CD14-positive monocyte (primary cell): ENCODE measurements around the gene ST3GAL5. TPM values are rescaled to one million over a fixed set of nuclear protein-coding genes. Genes with fewer than 3 reads are reported as not detected.

Source experiments
- DNase-seq, 3 donors: peaks; one replicate each; pipeline ENCODE4 v3.0.0-alpha.2; 2011 to 2022
- H2AFZ ChIP-seq: 2 replicates; pipeline ENCODE4 v1.6.0; 2012; ENCODE audit warnings: mild to moderate bottlenecking, low read depth, low read length, inconsistent platforms; ENCODE audit not compliant: insufficient read depth, poor library complexity, severe bottlenecking
- H3K27ac ChIP-seq, 2 donors: 1 replicate in 1 of 2; 2 replicates in 1 of 2; pipeline ENCODE4 v1.5.1; 2012 to 2013; ENCODE audit warnings: low read length in 2 of 2, control low read depth in 1 of 2, inconsistent platforms in 1 of 2, low read depth in 1 of 2, mild to moderate bottlenecking in 1 of 2
- H3K27me3 ChIP-seq, 2 donors: one replicate each; pipeline versions ENCODE4 v1.6.0 to v1.6.1; 2011 to 2013; ENCODE audit warnings: low read length in 2 of 2; ENCODE audit not compliant: control insufficient read depth in 2 of 2, insufficient read depth in 2 of 2
- H3K36me3 ChIP-seq, 2 donors: replicated peaks in 1 of 2; 1 replicate in 1 of 2; 2 replicates in 1 of 2; pipeline versions ENCODE4 v1.5.1 to v1.6.1; 2012 to 2013; ENCODE audit warnings: low read length in 2 of 2, control low read depth in 1 of 2, inconsistent platforms in 1 of 2, mild to moderate bottlenecking in 1 of 2; ENCODE audit not compliant: insufficient read depth in 2 of 2, control insufficient read depth in 1 of 2
- H3K4me1 ChIP-seq, 2 donors: 1 replicate in 1 of 2; 2 replicates in 1 of 2; pipeline versions ENCODE4 v1.5.1 to v1.6.1; 2012 to 2013; ENCODE audit warnings: low read length in 2 of 2, control low read depth in 1 of 2, inconsistent platforms in 1 of 2, mild to moderate bottlenecking in 1 of 2, moderate library complexity in 1 of 2; ENCODE audit not compliant: insufficient read depth in 2 of 2, control insufficient read depth in 1 of 2
- H3K4me2 ChIP-seq: replicated peaks from 2 replicates; pipeline ENCODE3; 2012; ENCODE audit warnings: low read length, moderate library complexity, mild to moderate bottlenecking; ENCODE audit not compliant: poor library complexity, severe bottlenecking; ENCODE audit errors: extremely low read depth
- H3K4me3 ChIP-seq, 3 experiments: fragments of 200-600 bp in 1 of 3; sonication (generic) in 1 of 3; replicated peaks in 1 of 3; 1 replicate in 2 of 3; 2 replicates in 1 of 3; pipeline ENCODE4 v1.5.1; 2011 to 2013; ENCODE audit warnings: low read length in 3 of 3, mild to moderate bottlenecking in 3 of 3, control low read depth in 2 of 3, low read depth in 2 of 3, inconsistent platforms in 1 of 3, moderate library complexity in 1 of 3
- H3K79me2 ChIP-seq: 2 replicates; pipeline ENCODE4 v1.6.0; 2012; ENCODE audit warnings: mild to moderate bottlenecking, control low read depth, inconsistent platforms, low read length, moderate library complexity; ENCODE audit not compliant: insufficient read depth
- H3K9ac ChIP-seq: 2 replicates; pipeline ENCODE4 v1.6.0; 2017; ENCODE audit warnings: low read length, mild to moderate bottlenecking; ENCODE audit not compliant: insufficient read depth, poor library complexity, severe bottlenecking
- H3K9me3 ChIP-seq, 2 donors: replicated peaks in 1 of 2; 1 replicate in 1 of 2; 2 replicates in 1 of 2; pipeline versions ENCODE4 v1.5.1 to v1.6.1; 2012 to 2013; ENCODE audit warnings: low read length in 2 of 2, control low read depth in 1 of 2; ENCODE audit not compliant: control insufficient read depth in 1 of 2, insufficient read depth in 1 of 2
- H4K20me1 ChIP-seq: 2 replicates; pipeline ENCODE4 v1.6.0; 2012; ENCODE audit warnings: mild to moderate bottlenecking, low read length, control low read depth, moderate library complexity; ENCODE audit not compliant: insufficient read depth
- H3K27ac Mint-ChIP-seq, 7 donors: one replicate each; pipeline ENCODE4 v1.8.0; 2020; ENCODE audit warnings: mild to moderate bottlenecking in 7 of 7, mixed read lengths in 7 of 7, moderate library complexity in 6 of 7, inconsistent platforms in 2 of 7
- H3K27me3 Mint-ChIP-seq, 3 donors: one replicate each; pipeline ENCODE4 v1.8.0; 2021 to 2022; ENCODE audit warnings: low read depth in 3 of 3, mild to moderate bottlenecking in 3 of 3, mixed read lengths in 3 of 3, moderate library complexity in 3 of 3, inconsistent platforms in 1 of 3
- H3K36me3 Mint-ChIP-seq, 2 donors: one replicate each; pipeline ENCODE4 v1.8.0; 2020; ENCODE audit warnings: mixed read lengths in 2 of 2, inconsistent platforms in 1 of 2, mild to moderate bottlenecking in 1 of 2
- H3K4me1 Mint-ChIP-seq: one replicate; pipeline ENCODE4 v1.8.0; 2020; ENCODE audit warnings: mild to moderate bottlenecking, mixed read lengths
- H3K4me3 Mint-ChIP-seq, 2 donors: one replicate each; pipeline ENCODE4 v1.8.0; 2020; ENCODE audit warnings: mild to moderate bottlenecking in 2 of 2, mixed read lengths in 2 of 2, moderate library complexity in 1 of 2
- H3K9me3 Mint-ChIP-seq, 7 donors: one replicate each; pipeline ENCODE4 v1.8.0; 2020 to 2022; ENCODE audit warnings: mixed read lengths in 7 of 7, mild to moderate bottlenecking in 6 of 7, moderate library complexity in 6 of 7, inconsistent platforms in 2 of 7
- WGBS: methylation state at CpG from one replicate; pipeline ENCODE4 v1.1.5; 2013; ENCODE audit warnings: missing lambda C conversion rate; ENCODE audit not compliant: insufficient coverage; 5-methylcytosine and 5-hydroxymethylcytosine counted together
- intact Hi-C, 2 donors: fragments of 100-400 bp; cut with micrococcal nuclease; formaldehyde crosslinking; loops; one replicate each; pipeline versions ENCODE4 v1.15.0 to v1.15.1; 2023
- polyA plus RNA-seq, 3 donors: library from polyadenylated mRNA; depleted of rRNA in 1 of 3; unstranded in 2 of 3; stranded (reverse) in 1 of 3; fragments of 300-500 nt in 2 of 3; fragments of >200 nt in 1 of 3; fragmentation: Illumina TruSeq in 2 of 3; gene quantifications; 1 replicate in 2 of 3; 2 replicates in 1 of 3; pipeline ENCODE4 v1.2.3, GENCODE V29; 2012 to 2021
- TF ChIP-seq, protein P1 (sequence below): fragments of 200-600 bp; IDR thresholded peaks from one replicate; pipeline ENCODE4 v1.8.0; 2022; ENCODE audit warnings: antibody characterized with exemption, mild to moderate bottlenecking

ST3GAL5 gene
- polyA plus RNA-seq, 3 donors = 14.0 to 51.2 (median 19.5) TPM

DNA sequence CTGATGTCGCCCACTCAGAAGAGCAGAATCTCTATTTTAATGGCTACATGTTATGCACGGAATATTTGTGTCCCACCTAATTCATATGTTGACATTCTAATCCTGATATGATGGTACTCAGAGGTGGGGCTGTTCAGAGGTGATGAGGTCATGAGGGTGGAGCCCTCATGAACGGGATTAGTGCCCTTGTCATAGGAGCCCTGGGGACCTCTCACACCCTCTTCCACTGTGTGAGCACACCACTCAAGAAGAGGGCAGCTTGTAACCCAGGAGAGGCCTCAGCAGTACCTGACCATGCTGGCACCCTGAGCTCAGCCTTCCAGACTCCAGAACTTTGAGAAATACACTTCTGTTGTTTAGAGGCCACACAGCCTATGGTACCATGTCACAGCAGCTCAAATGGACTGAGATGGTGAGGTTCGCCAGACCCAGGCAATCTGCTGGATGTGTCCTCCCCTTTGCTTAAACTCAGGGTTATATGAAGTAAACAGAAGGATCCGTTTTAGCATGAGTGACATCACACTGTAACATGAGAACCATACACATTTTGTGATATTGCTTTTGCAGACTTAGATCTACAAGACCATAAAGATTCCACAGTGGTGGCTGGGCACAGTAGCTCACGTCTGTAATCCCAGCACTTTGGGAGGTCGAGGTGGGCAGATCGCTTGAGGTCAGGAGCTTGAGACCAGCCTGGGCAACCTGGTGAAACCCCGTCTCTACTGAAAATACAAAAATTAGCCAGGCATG lies 86.3 kb downstream of the ST3GAL5 start:
- Mint-ChIP-seq H3K27me3 (peaks cover 0 to 6% (median 5%) of the 10 kb centered on the region in 3 donors), H3K9me3 (peaks cover 0 to 16% (median 9%) of the 10 kb centered on the region in 7 donors), H3K4me1 (peaks cover 23% of the 10 kb centered on the region), H3K4me3 (no peak overlapping the region), H3K27ac (no peak overlapping the region), H3K36me3 (no peaks in the 10 kb centered on the region)
- Histone ChIP-seq H2AFZ (no peak overlapping the region), H3K9ac (no peak overlapping the region), H4K20me1 (no peaks in the 10 kb centered on the region), H3K36me3 (no peaks in the 10 kb centered on the region), H3K4me1 (peaks cover 4 to 21% of the 10 kb centered on the region in 2 donors), H3K9me3 (peaks cover 0 to 17% of the 10 kb centered on the region in 2 donors), H3K4me3 (no peak overlapping the region), H3K27me3 (no peaks in the 10 kb centered on the region), H3K27ac (no peak overlapping the region), H3K79me2 (no peaks in the 10 kb centered on the region), H3K4me2 (no peak overlapping the region)
- DNase-seq = no peak
- 94% methylated on average over 6 of the region's 9 CpGs for WGBS
- TF ChIP-seq, protein P1, sequence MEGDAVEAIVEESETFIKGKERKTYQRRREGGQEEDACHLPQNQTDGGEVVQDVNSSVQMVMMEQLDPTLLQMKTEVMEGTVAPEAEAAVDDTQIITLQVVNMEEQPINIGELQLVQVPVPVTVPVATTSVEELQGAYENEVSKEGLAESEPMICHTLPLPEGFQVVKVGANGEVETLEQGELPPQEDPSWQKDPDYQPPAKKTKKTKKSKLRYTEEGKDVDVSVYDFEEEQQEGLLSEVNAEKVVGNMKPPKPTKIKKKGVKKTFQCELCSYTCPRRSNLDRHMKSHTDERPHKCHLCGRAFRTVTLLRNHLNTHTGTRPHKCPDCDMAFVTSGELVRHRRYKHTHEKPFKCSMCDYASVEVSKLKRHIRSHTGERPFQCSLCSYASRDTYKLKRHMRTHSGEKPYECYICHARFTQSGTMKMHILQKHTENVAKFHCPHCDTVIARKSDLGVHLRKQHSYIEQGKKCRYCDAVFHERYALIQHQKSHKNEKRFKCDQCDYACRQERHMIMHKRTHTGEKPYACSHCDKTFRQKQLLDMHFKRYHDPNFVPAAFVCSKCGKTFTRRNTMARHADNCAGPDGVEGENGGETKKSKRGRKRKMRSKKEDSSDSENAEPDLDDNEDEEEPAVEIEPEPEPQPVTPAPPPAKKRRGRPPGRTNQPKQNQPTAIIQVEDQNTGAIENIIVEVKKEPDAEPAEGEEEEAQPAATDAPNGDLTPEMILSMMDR = no peak
- intact Hi-C loops = no loop called here

DNA sequence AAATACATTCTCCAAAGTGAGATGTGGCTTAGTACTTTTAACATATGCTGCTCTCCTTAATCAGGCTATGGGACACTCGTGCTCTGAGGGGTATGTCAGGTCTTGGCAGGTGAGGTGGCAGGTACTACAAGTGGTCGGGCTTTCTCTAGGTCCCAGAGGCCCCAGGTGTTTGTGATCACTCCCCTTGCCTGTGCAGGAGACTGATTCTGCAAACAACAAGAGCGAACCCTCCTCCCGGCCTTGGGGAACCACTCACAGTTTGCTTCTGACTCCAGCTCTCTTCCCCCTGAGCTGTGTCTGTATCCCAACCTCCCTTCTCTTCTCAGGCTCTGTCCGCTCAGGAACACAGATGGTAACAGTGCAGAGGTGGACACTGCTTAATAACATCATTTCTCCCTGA lies 86.9 kb downstream of the ST3GAL5 start:
- H3K36me3 ChIP-seq = no peaks in the 10 kb centered on the region
- Mint-ChIP-seq H3K36me3 (no peaks in the 10 kb centered on the region), H3K27me3 (peaks cover 4 to 7% (median 6%) of the 10 kb centered on the region in 3 donors), H3K4me1 (peaks cover 23% of the 10 kb centered on the region), H3K4me3 (no peak overlapping the region), H3K27ac (no peak overlapping the region), H3K9me3 (peaks cover 0 to 16% (median 9%) of the 10 kb centered on the region in 7 donors)
- TF ChIP-seq, protein P1 = no peak
- no peak overlapping the region for H3K4me2 ChIP-seq
- no peak for DNase-seq
- no peak overlapping the region for H2AFZ ChIP-seq
- H4K20me1 ChIP-seq = no peaks in the 10 kb centered on the region
- H3K9me3 ChIP-seq = peaks cover 0 to 17% of the 10 kb centered on the region in 2 donors
- H3K4me3 ChIP-seq = no peak overlapping the region
- no peaks in the 10 kb centered on the region for H3K27me3 ChIP-seq
- intact Hi-C loops = no loop called here
- no peak overlapping the region for H3K27ac ChIP-seq
- H3K4me1 ChIP-seq = peaks cover 4 to 21% of the 10 kb centered on the region in 2 donors
- 94% methylated on average over 3 of the region's 5 CpGs for WGBS
- no peak overlapping the region for H3K9ac ChIP-seq
- H3K79me2 ChIP-seq = no peaks in the 10 kb centered on the region
